NCI-H460 (cell line): ENCODE results near the gene TMEM235. TPM values are rescaled to one million over a fixed set of nuclear protein-coding genes. Genes with fewer than 3 reads are reported as not detected.

ENCODE experiments used
- small RNA-seq, 2 experiments: library from RNA; depleted of rRNA; stranded (forward); fragments of <200 nt; gene quantifications; one replicate each; pipeline ENCODE3, GENCODE V24; 2014
- total RNA-seq: library from RNA; depleted of rRNA; stranded (reverse); fragments of >200 nt; shearing (Covaris generic); gene quantifications from 2 replicates; pipeline ENCODE4 v1.2.3, GENCODE V29; 2014; rRNA removed

The TMEM235 gene
- total RNA-seq, 1 experiment from 2014 or later = not detected

Small RNAs within 50 kb of the gene (small RNA-seq; reads per million reads assigned to genes)
- 0 reads per million in 2 experiments for gene AC087645.1

Other genes with a start within 250 kb of the TMEM235 start
- 17.2 TPM in 2 replicates for gene TMC6, start 102.9 kb upstream of the TMEM235 start, total RNA-seq
- gene TMC8, start 100.9 kb upstream of the TMEM235 start, total RNA-seq = 0.30 TPM in 1 of 2 replicates, not detected in the other
- gene C17orf99, start 85.2 kb upstream of the TMEM235 start, total RNA-seq = not detected in 2 replicates
- 61.7 and 68.8 TPM in 2 replicates for gene SYNGR2, start 63.0 kb upstream of the TMEM235 start, total RNA-seq
- 36.4 and 40.1 TPM in 2 replicates for gene TK1, start 44.6 kb upstream of the TMEM235 start, total RNA-seq
- gene AFMID, start 44.3 kb upstream of the TMEM235 start, total RNA-seq = 63.2 and 75.6 TPM in 2 replicates
- gene BIRC5, start 17.4 kb upstream of the TMEM235 start, total RNA-seq = 138 and 149 TPM in 2 replicates
- 404 and 479 TPM in 2 replicates for gene SOCS3, start 128.4 kb downstream of the TMEM235 start, total RNA-seq
- gene PGS1, start 147.0 kb downstream of the TMEM235 start, total RNA-seq = 27.5 and 30.5 TPM in 2 replicates